Endothelial cell of umbilical vein (primary cell): ENCODE data around the gene SCYL2. TPM values are rescaled to one million over a fixed set of nuclear protein-coding genes. Genes with fewer than 3 reads are reported as not detected.
A peak's percentile ranks its signal among the peaks of the same experiment; 100 is the strongest.

Source experiments
- Bru-seq: library from RNA; stranded (reverse); fragments of 400-500 nt; gene quantifications from one replicate; lab custom pipeline; 2021; lab: Mats Ljungman, UMichigan
- BruChase-seq, 2 experiments: library from RNA; stranded (reverse); fragments of 400-500 nt; gene quantifications; one replicate each; lab custom pipeline; 2021; lab: Mats Ljungman, UMichigan
- BruUV-seq: library from RNA; stranded (reverse); fragments of 400-500 nt; replicated peaks from 2 replicates; lab custom pipeline; 2021; lab: Mats Ljungman, UMichigan
- CTCF ChIA-PET: fragments of 300-600, 350-600 bp; sonication (Branson Sonifier 250); formaldehyde crosslinking; loops from one replicate; lab custom pipeline; 2021; ENCODE audit warnings: antibody characterized with exemption, inconsistent platforms; lab: Charles Lee
- POLR2A ChIA-PET: fragments of 300-600, 350-600 bp; sonication (Branson Sonifier 250); formaldehyde crosslinking; loops from one replicate; lab custom pipeline; 2021; ENCODE audit warnings: antibody characterized with exemption, inconsistent platforms; lab: Charles Lee
- DNase-seq: peaks from one replicate; pipeline ENCODE4 v3.0.0-alpha.2; 2011; ENCODE audit warnings: low read depth, low spot score
- FAIRE-seq: peaks from 2 replicates; lab custom pipeline; 2011; peaks lifted over from hg19 to GRCh38; lab: Jason Lieb, UNC
- H2AFZ ChIP-seq: 2 replicates; pipeline ENCODE4 v1.6.0; 2012; ENCODE audit warnings: low read depth, low read length, control low read depth, inconsistent platforms
- H3K27ac ChIP-seq: 2 replicates; pipeline ENCODE4 v1.5.1; 2011; ENCODE audit warnings: low read depth, mild to moderate bottlenecking, control low read depth, low read length, moderate library complexity; ENCODE audit not compliant: insufficient read depth
- H3K27me3 ChIP-seq, 2 experiments: 2 replicates each; pipeline versions ENCODE4 v1.6.0 to v1.6.1; 2011; ENCODE audit warnings: low read length in 2 of 2, mixed read lengths in 1 of 2; ENCODE audit not compliant: control insufficient read depth in 2 of 2, insufficient read depth in 2 of 2
- H3K36me3 ChIP-seq, 2 experiments: 2 replicates in 1 of 2; 3 replicates in 1 of 2; pipeline ENCODE4 v1.5.1; 2011; ENCODE audit warnings: low read length in 2 of 2, mild to moderate bottlenecking in 1 of 2, moderate library complexity in 1 of 2; ENCODE audit not compliant: control insufficient read depth in 2 of 2, insufficient read depth in 2 of 2; ENCODE audit errors: extremely low read depth in 1 of 2
- H3K4me1 ChIP-seq: 3 replicates; pipeline ENCODE4 v1.5.1; 2011; ENCODE audit warnings: mild to moderate bottlenecking, low read length; ENCODE audit not compliant: control insufficient read depth, insufficient read depth; ENCODE audit errors: extremely low read depth
- H3K4me2 ChIP-seq: 2 replicates; pipeline ENCODE4 v1.6.1; 2011; ENCODE audit warnings: low read length, control low read depth, mixed read lengths; ENCODE audit not compliant: insufficient read depth
- H3K4me3 ChIP-seq, 3 experiments: fragments of 200-600 bp in 1 of 3; sonication (generic), shearing (Covaris generic) in 1 of 3; replicated peaks in 1 of 3; 2 replicates each; pipeline ENCODE4 v1.5.1; 2011 to 2016; ENCODE audit warnings: control low read depth in 3 of 3, low read length in 3 of 3, mild to moderate bottlenecking in 2 of 3, inconsistent platforms in 1 of 3, low read depth in 1 of 3, moderate library complexity in 1 of 3; ENCODE audit not compliant: insufficient read depth in 1 of 3
- H3K79me2 ChIP-seq: 2 replicates; pipeline ENCODE4 v1.6.0; 2012; ENCODE audit warnings: low read length, inconsistent platforms; ENCODE audit not compliant: control insufficient read depth, insufficient read depth
- H3K9ac ChIP-seq: replicated peaks from 2 replicates; pipeline ENCODE3; 2011; ENCODE audit warnings: low read length, control low read depth; ENCODE audit not compliant: insufficient read depth; ENCODE audit errors: extremely low read depth
- H3K9me1 ChIP-seq: replicated peaks from 3 replicates; pipeline ENCODE4 v1.6.0; 2011; ENCODE audit warnings: mild to moderate bottlenecking, low read length; ENCODE audit not compliant: control insufficient read depth, insufficient read depth; ENCODE audit errors: extremely low read depth
- H3K9me3 ChIP-seq: replicated peaks from 2 replicates; pipeline ENCODE4 v1.5.1; 2012; ENCODE audit warnings: low read length, inconsistent platforms; ENCODE audit not compliant: control insufficient read depth, insufficient read depth
- H4K20me1 ChIP-seq: replicated peaks from 2 replicates; pipeline ENCODE3; 2011; ENCODE audit warnings: mild to moderate bottlenecking, low read length; ENCODE audit not compliant: control insufficient read depth, insufficient read depth; ENCODE audit errors: extremely low read depth
- CTCF ChIP-seq, 2 donors: IDR thresholded peaks; 1 replicate in 1 of 2; 2 replicates in 1 of 2; pipeline ENCODE4 v1.5.1; 2011; ENCODE audit warnings: low read length in 2 of 2, mild to moderate bottlenecking in 2 of 2, moderate library complexity in 2 of 2, control low read depth in 1 of 2, inconsistent platforms in 1 of 2, low read depth in 1 of 2; ENCODE audit not compliant: insufficient read depth in 1 of 2; ENCODE audit errors: extremely low read depth in 1 of 2
- EZH2 ChIP-seq: IDR thresholded peaks from 2 replicates; pipeline ENCODE4 v1.6.1; 2012; ENCODE audit warnings: borderline replicate concordance, low read depth, mild to moderate bottlenecking, moderate library complexity, low read length, inconsistent platforms; ENCODE audit not compliant: severe bottlenecking
- FOS ChIP-seq: IDR thresholded peaks from 2 replicates; pipeline ENCODE4 v1.6.1; 2011; ENCODE audit warnings: mild to moderate bottlenecking, low read length, moderate library complexity, borderline replicate concordance; ENCODE audit not compliant: insufficient read depth
- GATA2 ChIP-seq: IDR thresholded peaks from 2 replicates; pipeline ENCODE4 v1.7.0; 2011; ENCODE audit warnings: low read depth, mild to moderate bottlenecking, moderate library complexity, mixed read lengths, low read length; ENCODE audit not compliant: insufficient read length, insufficient read depth
- JUN ChIP-seq: IDR thresholded peaks from 2 replicates; pipeline ENCODE4 v1.6.1; 2011; ENCODE audit warnings: borderline replicate concordance, low read depth; ENCODE audit not compliant: insufficient read length, insufficient read depth
- MAX ChIP-seq: IDR thresholded peaks from 2 replicates; pipeline ENCODE4 v1.6.1; 2011; ENCODE audit not compliant: insufficient read depth, insufficient read length
- MYC ChIP-seq: IDR thresholded peaks from one replicate; pipeline ENCODE4 v1.6.1; 2011; ENCODE audit warnings: mild to moderate bottlenecking, low read depth, low read length
- POLR2A ChIP-seq: IDR thresholded peaks from 2 replicates; pipeline ENCODE4 v1.6.1; 2012; ENCODE audit warnings: low read depth, mild to moderate bottlenecking, control low read depth, low read length
- POLR2AphosphoS5 ChIP-seq: IDR thresholded peaks from 2 replicates; pipeline ENCODE4 v1.6.1; 2012; ENCODE audit warnings: low read depth, mild to moderate bottlenecking, control low read depth, low read length, moderate library complexity; ENCODE audit not compliant: insufficient read depth
- dilution Hi-C: fragments of 300-500 bp; cut with MboI; formaldehyde crosslinking; loops from one replicate; pipeline ENCODE4 v1.15.0; 2019; ENCODE audit warnings: low sequenced_read_pairs; ENCODE audit not compliant: extremely low pct_ligation_motif_present
- intact Hi-C: fragments of 100-400 bp; cut with micrococcal nuclease; formaldehyde crosslinking; loops from one replicate; pipeline ENCODE4 v1.10.0; 2022
- long read RNA-seq: library from polyadenylated mRNA; stranded (forward); transcript quantifications from one replicate; pipeline ENCODE4 v2.0.0, GENCODE V29; 2021
- polyA minus RNA-seq, 3 experiments: library from RNA; depleted of rRNA, polyadenylated mRNA; stranded (reverse); fragments of >200 nt; gene quantifications; 1 replicate in 1 of 3; 2 replicates in 2 of 3; pipeline ENCODE4 v1.2.3, GENCODE V29; 2011
- polyA plus RNA-seq, 4 experiments: library from polyadenylated mRNA; depleted of rRNA in 3 of 4; stranded (reverse) in 3 of 4; unstranded in 1 of 4; fragments of >200 nt; gene quantifications; 2 replicates each; pipeline versions ENCODE4 v1.2.1 to v1.2.3, GENCODE V29; 2011 to 2012; ENCODE audit warnings: missing spikeins in 1 of 4
- total RNA-seq: library from RNA; stranded (reverse); gene quantifications from 2 replicates; pipeline ENCODE4 v1.2.3, GENCODE V29; 2021

The SCYL2 gene
- total RNA-seq (41.4 and 41.6 TPM in 2 replicates), polyA plus RNA-seq (10.2 and 12.5 TPM in 2 replicates), polyA minus RNA-seq (27.7 and 28.3 TPM in 2 replicates), Bru-seq, nascent RNA (percentile 84 among the genes with signal in this experiment), BruChase-seq, experiment 1, labeled RNA remaining after a 6-hour chase (percentile 91 among the genes with signal in this experiment), BruChase-seq, experiment 2, labeled RNA remaining after a 2-hour chase (percentile 86 among the genes with signal in this experiment)
- 13.3 and 14.8 TPM in 2 replicates for polyA plus RNA-seq (2011; cell fraction: cytosol; rRNA removed)
- polyA plus RNA-seq (2011; cell fraction: nucleus; rRNA removed), result 25.8 and 31.2 TPM in 2 replicates
- polyA plus RNA-seq (2012), result 33.7 and 39.2 TPM in 2 replicates
- polyA minus RNA-seq (2011; cell fraction: cytosol; rRNA and poly(A)+ RNA removed), result 27.4 TPM
- 29.6 and 41.3 TPM in 2 replicates for polyA minus RNA-seq (2011; cell fraction: nucleus; rRNA and poly(A)+ RNA removed)
- long read RNA-seq, full-length matches to known transcripts, result 17 of 45 reads
- long read RNA-seq, partial matches to known transcripts, result 12 of 45 reads
- long read RNA-seq, other reads (novel, unspliced or antisense), result 16 of 45 reads

GRCh38 chr12:100266835-100267602, at the start of gene SCYL2, which contains the start of gene DEPDC4:
Gene SCYL2, plus strand, starts transcription at chr12:100267177. Its CDS starts 15,794 bp downstream, at chr12:100282971.
Gene DEPDC4, minus strand, starts transcription at chr12:100267079. Its CDS starts 3 bp downstream, at chr12:100267076.
- H3K9me1 ChIP-seq, result no peaks in the 10 kb centered on the region
- peaks cover 43% of the 10 kb centered on the region for H3K79me2 ChIP-seq
- H3K4me2 ChIP-seq, result peak within 1 kb of the TSS; percentile 95
- no peaks in the 10 kb centered on the region for H3K27me3 ChIP-seq
- POLR2A ChIA-PET, result interaction anchor here (0.6 to 0.7 kb wide), 2 partner anchors 35 to 529 kb away, joined by 4 to 5 read pairs; no protein-coding TSS in a partner anchor
- peaks cover 19% of the 10 kb centered on the region for H3K4me1 ChIP-seq
- no TSS peak for BruUV-seq
- H3K9ac ChIP-seq, result peak within 1 kb of the TSS; percentile 89
- CTCF ChIA-PET, result interaction anchor here (0.6 to 3.1 kb wide), 9 partner anchors 10 to 1868 kb away, joined by 3 to 20 read pairs (median 4); partner anchors contain the start of gene ACTR6
- peak within 1 kb of the TSS; percentile 99 for H2AFZ ChIP-seq
- H3K27ac ChIP-seq, result peak within 1 kb of the TSS; percentile 77
- intact Hi-C loops, result loop anchor here (1.0 to 5.0 kb wide), 5 partner anchors 45 to 298 kb away; partner anchors contain the start of genes ACTR6 and BLTP3B
- no peaks in the 10 kb centered on the region for H3K36me3 ChIP-seq
- DNase-seq (peak; percentile 98), FAIRE-seq (peak; percentile 90)
- H4K20me1 ChIP-seq, result peaks cover 5% of the 10 kb centered on the region
- H3K9me3 ChIP-seq, result no peaks in the 10 kb centered on the region
- dilution Hi-C loops, result no loop called here
- TF ChIP-seq EZH2, result no peak
- TF ChIP-seq MAX, result peak; percentile 3
- TF ChIP-seq FOS, result peak; percentile 0
- TF ChIP-seq POLR2AphosphoS5, result peak; percentile 28
- TF ChIP-seq POLR2A, result peak; percentile 42
- TF ChIP-seq JUN, result peak; percentile 71
- TF ChIP-seq MYC, result no peak
- no peak for TF ChIP-seq GATA2
- no peak for TF ChIP-seq CTCF (IDR thresholded peaks at IDR 0.05; ENCODE audit: extremely low read depth in 1 of 2, insufficient read depth in 1 of 2, low read depth in 1 of 2, low read length in 2 of 2)
- peak within 1 kb of the TSS; percentile 78 to 97 (median 95) for H3K4me3 ChIP-seq
